GM19193 (cell line): ENCODE results near the gene DNAH2.

Source experiments
- POLR2A ChIP-seq: IDR thresholded peaks from 4 replicates; pipeline ENCODE4 v1.6.1; 2011; ENCODE audit not compliant: insufficient read depth, insufficient read length; ENCODE audit errors: extremely low read depth

DNAH2 gene

DNA sequence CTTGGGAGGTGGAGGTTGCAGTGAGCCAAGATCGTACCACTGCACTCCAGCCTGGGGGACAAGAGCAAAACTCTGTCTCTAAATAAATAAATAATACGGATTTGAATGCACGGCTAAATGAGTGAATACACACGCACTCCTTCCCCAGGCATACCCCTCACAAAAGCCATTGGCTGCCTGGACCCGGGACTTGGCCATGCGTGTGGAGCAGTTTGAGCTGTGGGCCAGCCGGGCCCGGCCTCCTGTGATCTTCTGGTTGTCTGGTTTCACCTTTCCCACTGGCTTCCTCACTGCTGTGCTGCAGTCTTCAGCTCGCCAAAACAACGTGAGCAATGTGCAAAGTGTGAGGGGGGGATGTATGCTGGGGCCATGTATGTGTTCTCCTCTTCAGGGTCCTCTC lies 114.9 kb downstream of the DNAH2 start:
- no peak for TF ChIP-seq POLR2A

DNA sequence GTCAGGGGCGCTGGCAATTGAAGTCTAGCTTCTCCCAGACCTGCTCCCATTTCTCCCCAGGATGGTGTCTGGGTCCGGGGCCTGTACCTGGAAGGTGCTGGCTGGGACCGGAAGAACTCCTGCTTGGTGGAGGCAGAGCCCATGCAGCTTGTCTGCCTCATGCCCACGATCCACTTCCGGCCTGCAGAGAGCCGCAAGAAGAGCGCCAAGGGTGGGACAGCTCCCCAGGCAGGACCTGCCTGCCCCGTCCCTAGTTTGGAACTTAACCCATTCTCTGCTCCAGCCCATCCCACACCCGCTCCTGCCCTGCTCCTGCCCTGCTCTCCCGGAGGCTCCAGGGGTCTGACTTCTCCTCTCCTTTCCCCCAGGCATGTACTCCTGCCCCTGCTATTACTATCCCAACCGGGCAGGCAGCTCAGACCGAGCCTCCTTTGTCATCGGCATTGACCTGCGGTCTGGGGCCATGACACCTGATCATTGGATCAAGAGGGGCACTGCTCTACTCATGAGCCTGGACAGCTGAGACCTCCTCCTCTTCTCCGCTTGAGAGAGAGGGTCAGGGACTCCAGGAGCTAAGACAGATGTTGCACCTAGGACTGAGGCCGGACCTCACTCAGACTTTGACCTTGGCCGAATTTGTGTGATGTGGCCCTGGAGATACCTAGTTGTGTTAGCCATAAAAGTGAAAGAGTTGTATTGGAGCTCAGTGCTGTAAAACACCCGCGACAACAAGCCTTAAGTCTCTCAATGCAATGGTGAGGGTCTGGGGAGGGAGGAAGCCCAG lies 115.7 kb downstream of the DNAH2 start:
- TF ChIP-seq POLR2A = no peak

GRCh38 chr17:7833795-7834541 lies 116.4 kb downstream of the DNAH2 start, which contains the start of gene KDM6B:
Gene KDM6B, plus strand, starts transcription at chr17:7834217. Its CDS starts 11,338 bp downstream, at chr17:7845555.
- no peak for TF ChIP-seq POLR2A

GRCh38 chr17:7834542-7834956 lies 117.0 kb downstream of the DNAH2 start:
- no peak for TF ChIP-seq POLR2A

DNA sequence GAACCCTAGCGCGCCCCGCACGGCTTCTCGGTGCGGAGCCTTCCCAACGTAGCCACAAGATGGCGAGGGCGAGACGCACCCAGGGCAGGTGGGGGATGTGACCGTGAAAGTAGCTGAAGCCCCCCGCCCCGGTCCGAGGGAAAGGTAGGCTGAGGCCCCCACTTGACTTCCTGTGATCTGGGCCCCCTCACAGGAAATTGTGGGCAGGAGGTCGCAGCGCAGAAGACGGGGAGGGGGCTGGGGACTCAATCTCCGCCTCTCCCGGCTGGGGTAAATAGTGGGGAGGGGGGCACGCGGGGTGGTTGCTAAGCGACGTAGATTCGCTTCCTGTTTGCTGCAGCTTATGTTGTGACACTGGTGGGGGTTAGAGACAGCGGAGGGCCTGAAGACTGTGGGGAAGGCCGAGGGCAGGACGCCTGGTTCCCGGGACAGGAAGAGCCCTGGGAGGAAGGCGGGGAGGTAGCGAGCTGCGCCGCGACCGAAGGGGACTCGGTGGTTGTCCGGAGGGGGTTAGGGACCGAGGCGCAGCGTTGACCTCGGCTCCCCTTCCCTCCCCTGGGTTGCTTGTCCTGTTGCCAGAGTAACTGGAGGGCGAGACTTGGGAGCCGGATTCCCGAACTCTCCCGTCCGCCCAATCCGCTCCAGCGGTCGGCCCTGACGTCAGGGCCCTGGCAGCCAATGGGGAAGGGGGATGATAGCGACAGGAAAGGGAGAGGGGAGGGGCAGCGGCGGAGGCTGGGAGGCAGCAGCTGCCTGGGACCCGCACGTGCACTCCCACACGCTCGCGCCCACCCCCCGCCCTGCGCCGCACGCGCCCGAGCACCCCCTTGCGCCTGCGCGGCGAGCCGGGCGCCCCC lies 117.6 kb downstream of the DNAH2 start:
- TF ChIP-seq POLR2A = no peak

DNA sequence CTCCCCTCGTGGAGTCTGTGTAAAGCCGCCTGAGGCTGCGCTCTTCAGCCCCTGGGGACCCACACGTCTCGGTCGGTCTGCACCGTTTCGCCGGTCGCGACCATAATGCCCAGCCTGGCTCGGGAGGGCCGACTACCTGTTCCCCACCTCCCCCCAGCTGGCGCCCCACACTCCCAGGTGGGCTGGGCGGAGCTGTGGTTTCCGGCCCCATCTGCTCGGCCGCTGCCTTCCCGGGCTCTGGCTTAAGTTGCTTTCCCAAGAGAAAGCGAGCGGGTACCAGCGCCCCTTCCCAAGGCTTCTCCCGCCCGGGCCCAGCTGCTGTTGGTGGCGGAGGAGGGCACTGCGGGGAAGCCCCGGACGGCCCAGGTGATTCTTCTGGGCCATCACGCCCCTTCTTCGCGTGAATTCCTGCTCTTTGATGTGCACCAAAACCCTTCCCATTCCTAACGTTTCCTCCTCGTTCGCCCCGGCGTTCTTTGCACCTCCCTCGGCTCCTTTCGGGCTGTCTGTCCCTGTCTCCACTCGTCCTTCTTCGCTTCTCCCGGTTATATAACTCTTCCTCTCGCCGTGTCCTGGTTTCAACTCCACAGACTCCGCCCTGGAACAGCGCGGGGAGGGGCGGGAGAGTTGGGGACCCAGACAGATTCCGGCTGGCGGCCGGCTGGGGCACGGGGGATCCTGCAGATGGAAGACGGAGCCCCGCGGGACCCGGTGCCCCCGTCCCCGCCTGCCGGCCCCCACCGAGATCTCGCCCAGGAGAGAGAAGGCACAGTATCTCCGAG lies 118.5 kb downstream of the DNAH2 start:
- TF ChIP-seq POLR2A = peak; percentile 55

DNA sequence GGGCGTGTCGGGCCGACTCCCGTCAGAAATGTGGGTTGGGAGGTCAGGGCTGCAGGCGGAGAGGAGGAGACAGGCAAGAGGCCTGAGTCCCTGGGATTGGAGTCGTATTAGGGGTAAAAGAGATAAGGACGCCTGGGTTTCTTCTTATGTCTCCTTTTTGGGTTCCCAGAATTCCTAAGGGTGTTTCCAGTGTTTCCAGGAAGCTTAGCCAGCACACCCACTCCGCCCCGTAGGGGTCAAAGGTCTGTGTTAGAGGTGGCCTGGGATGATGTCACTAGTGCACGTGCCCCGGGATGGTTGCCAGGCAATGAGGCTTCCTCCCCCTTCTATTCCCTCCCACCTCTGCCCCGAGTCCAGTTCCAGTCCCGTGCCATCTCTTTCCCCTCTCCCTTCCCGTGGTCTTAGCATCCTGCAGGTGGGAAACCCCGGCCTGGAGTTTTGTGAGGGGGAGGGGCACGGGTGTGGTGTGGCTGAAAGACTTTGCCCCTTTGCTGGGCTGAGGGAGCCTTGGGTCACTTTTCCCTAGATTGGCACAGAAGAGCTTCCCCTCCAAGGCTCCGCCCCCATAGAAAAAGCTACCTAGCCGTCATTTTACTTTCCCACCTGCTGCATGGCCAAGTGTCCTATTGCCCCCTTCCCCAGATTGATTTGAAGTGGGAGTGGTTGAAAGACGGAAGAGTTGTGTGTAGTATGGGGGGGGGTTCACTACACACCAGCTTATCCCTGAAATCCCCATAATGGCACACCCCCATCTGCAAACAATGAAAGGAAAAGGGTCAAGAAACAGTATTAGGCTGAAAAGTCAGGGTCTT lies 119.3 kb downstream of the DNAH2 start:
- no peak for TF ChIP-seq POLR2A

GRCh38 chr17:7837408-7838088 lies 120.0 kb downstream of the DNAH2 start:
- TF ChIP-seq POLR2A = no peak

GRCh38 chr17:7838090-7839075 lies 120.8 kb downstream of the DNAH2 start:
- TF ChIP-seq POLR2A = peak; percentile 29

DNA sequence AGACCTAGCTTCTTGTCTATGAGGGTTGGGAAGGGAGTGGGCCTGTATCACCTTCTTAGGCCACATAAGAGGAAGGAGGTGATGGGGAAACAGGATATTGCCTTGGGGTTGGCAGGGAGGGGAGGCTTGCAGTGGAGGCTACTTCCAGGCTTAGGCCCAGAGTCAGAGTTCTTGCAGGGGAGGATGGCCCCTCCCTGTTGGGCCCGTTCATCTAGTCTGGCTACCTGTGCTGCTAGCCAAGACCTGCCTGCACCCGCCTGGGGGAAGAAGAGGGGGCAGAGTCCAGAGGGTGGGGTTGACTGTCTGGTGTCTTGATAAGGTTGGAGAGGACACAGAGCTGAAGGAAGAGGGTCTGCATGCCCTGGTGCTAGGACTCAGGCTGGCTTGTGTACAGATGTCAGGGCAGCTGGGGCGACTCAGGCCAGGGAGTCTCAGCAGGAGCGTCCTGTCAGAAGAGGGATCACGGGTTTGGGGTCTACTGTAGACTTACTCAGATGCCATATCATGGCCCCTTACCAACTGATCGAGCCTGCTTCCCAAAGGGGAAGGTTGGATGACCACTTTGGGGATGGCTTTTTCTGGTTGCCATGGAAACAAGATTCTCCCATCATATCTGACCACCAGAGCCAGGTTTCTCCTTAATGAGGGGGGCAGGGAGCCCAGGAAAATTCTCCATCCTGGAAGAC lies 121.8 kb downstream of the DNAH2 start:
- no peak for TF ChIP-seq POLR2A

GRCh38 chr17:7839876-7840261 lies 122.3 kb downstream of the DNAH2 start:
- TF ChIP-seq POLR2A = no peak
